HL-60 (cell line): ENCODE data around the gene PARL.

Source experiments
- CTCF ChIP-seq: IDR thresholded peaks from one replicate; pipeline ENCODE4 v1.5.1; 2011; ENCODE audit warnings: low read length, control low read depth, inconsistent platforms; ENCODE audit not compliant: insufficient read depth
- POLR2AphosphoS5 ChIP-seq: IDR thresholded peaks from 2 replicates; pipeline ENCODE4 v1.6.1; 2012; ENCODE audit warnings: low read depth

- TF ChIP-seq CTCF = no peak
- no peak for TF ChIP-seq POLR2AphosphoS5
These were observed 36.4 kb upstream of the PARL start for GRCh38 chr3:183921096-183921495.
